Parathyroid adenoma (tissue), 2 donors: ENCODE measurements around the gene MIA2.
"Not testable (repeated sequence)": the region's sequence is repeated elsewhere in the genome, so short reads cannot be mapped to it uniquely, and the experiment has no call there.

Experiments used
- H2AFZ ChIP-seq: fragments of 300-600 bp; sonication (generic); one replicate; pipeline ENCODE4 v1.7.0; 2017; ENCODE audit warnings: antibody characterized with exemption, mild to moderate bottlenecking
- H3K27ac ChIP-seq: fragments of 300-600 bp; sonication (generic); one replicate; pipeline ENCODE4 v1.7.0; 2017
- H3K27me3 ChIP-seq: fragments of 300-600 bp; sonication (generic); one replicate; pipeline ENCODE4 v1.7.0; 2017; ENCODE audit warnings: low read length; ENCODE audit not compliant: control insufficient read depth, insufficient read depth
- H3K36me3 ChIP-seq: fragments of 300-600 bp; sonication (generic); one replicate; pipeline ENCODE4 v1.7.0; 2017; ENCODE audit warnings: low read length; ENCODE audit not compliant: control insufficient read depth, insufficient read depth
- H3K4me1 ChIP-seq: fragments of 300-600 bp; sonication (generic); one replicate; pipeline ENCODE4 v1.7.0; 2017; ENCODE audit warnings: control low read depth
- H3K4me2 ChIP-seq: fragments of 300-600 bp; sonication (generic); one replicate; pipeline ENCODE4 v1.7.0; 2017; ENCODE audit warnings: low read length
- H3K4me3 ChIP-seq: fragments of 300-600 bp; sonication (generic); one replicate; pipeline ENCODE4 v1.7.0; 2017; ENCODE audit warnings: low read depth, low read length
- H3K79me2 ChIP-seq: fragments of 300-600 bp; sonication (generic); one replicate; pipeline ENCODE4 v1.7.0; 2017; ENCODE audit warnings: control low read depth
- H3K9ac ChIP-seq: fragments of 300-600 bp; sonication (generic); one replicate; pipeline ENCODE4 v1.7.0; 2017; ENCODE audit warnings: mild to moderate bottlenecking
- H3K9me3 ChIP-seq: fragments of 300-600 bp; sonication (generic); one replicate; pipeline ENCODE4 v1.7.0; 2017; ENCODE audit warnings: low read length; ENCODE audit not compliant: control insufficient read depth
- CTCF ChIP-seq: fragments of 300-600 bp; sonication (generic); IDR thresholded peaks from one replicate; pipeline ENCODE4 v1.7.0; 2017; ENCODE audit warnings: antibody characterized with exemption, mild to moderate bottlenecking
- donor health status: primary hyperparathyroidism.

Gene MIA2

GRCh38 chr14:39319381-39319780, 85.7 kb downstream of the MIA2 start:
- no peaks in the 10 kb centered on the region for H3K79me2 ChIP-seq
- no peak overlapping the region for H2AFZ ChIP-seq
- no peak overlapping the region for H3K4me3 ChIP-seq
- H3K36me3 ChIP-seq = no peaks in the 10 kb centered on the region
- H3K27me3 ChIP-seq = no peaks in the 10 kb centered on the region
- H3K27ac ChIP-seq = no peak overlapping the region
- no peaks in the 10 kb centered on the region for H3K9me3 ChIP-seq
- no peaks in the 10 kb centered on the region for H3K4me1 ChIP-seq
- TF ChIP-seq CTCF = no peak
- no peak overlapping the region for H3K9ac ChIP-seq
- H3K4me2 ChIP-seq = no peak overlapping the region

DNA sequence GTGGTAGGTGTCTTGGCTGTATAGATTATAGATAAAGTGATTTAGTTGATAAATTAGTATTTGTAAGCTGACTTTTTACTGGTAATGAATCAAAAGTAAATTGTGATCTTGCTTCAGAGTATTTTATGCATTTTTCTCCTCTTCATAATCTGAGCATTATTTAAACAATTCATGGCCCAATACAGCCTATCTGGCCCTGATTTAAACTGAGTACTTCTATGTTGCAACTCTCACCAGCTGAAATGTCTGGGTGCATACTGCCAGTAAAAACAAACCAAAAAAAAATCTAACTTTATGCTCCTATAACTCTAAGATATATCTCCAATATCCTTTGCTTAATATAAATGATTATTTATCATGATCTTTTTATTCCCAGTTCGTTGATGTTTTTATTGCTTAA, 86.6 kb downstream of the MIA2 start:
- H3K4me2 ChIP-seq = no peak overlapping the region
- no peaks in the 10 kb centered on the region for H3K36me3 ChIP-seq
- H3K27ac ChIP-seq = no peak overlapping the region
- no peak for TF ChIP-seq CTCF
- no peaks in the 10 kb centered on the region for H3K9me3 ChIP-seq
- no peaks in the 10 kb centered on the region for H3K4me1 ChIP-seq
- H3K4me3 ChIP-seq = no peak overlapping the region
- H2AFZ ChIP-seq = no peak overlapping the region
- no peaks in the 10 kb centered on the region for H3K27me3 ChIP-seq
- H3K79me2 ChIP-seq = no peaks in the 10 kb centered on the region
- H3K9ac ChIP-seq = no peak overlapping the region

GRCh38 chr14:39322807-39323206, 89.1 kb downstream of the MIA2 start:
- Histone ChIP-seq H3K4me3 (no peak overlapping the region), H3K4me1 (no peaks in the 10 kb centered on the region), H3K27ac (no peak overlapping the region), H3K79me2 (peaks cover 4% of the 10 kb centered on the region), H3K9ac (no peak overlapping the region), H3K9me3 (no peaks in the 10 kb centered on the region), H3K36me3 (no peaks in the 10 kb centered on the region), H3K4me2 (no peak overlapping the region), H2AFZ (no peak overlapping the region), H3K27me3 (no peaks in the 10 kb centered on the region)
- no peak for TF ChIP-seq CTCF

- no peaks in the 10 kb centered on the region for H3K27me3 ChIP-seq
- no peak overlapping the region for H2AFZ ChIP-seq
- no peak overlapping the region for H3K9ac ChIP-seq
- H3K4me2 ChIP-seq = no peak overlapping the region
- H3K4me1 ChIP-seq = no peaks in the 10 kb centered on the region
- TF ChIP-seq CTCF = no peak
- H3K79me2 ChIP-seq = peaks cover 4% of the 10 kb centered on the region
- H3K36me3 ChIP-seq = no peaks in the 10 kb centered on the region
- no peak overlapping the region for H3K27ac ChIP-seq
- H3K9me3 ChIP-seq = no peaks in the 10 kb centered on the region
- H3K4me3 ChIP-seq = no peak overlapping the region
These were observed 90.4 kb downstream of the MIA2 start for GRCh38 chr14:39324097-39324496.

- TF ChIP-seq CTCF = no peak
- Histone ChIP-seq H3K4me1 (no peaks in the 10 kb centered on the region), H3K9me3 (no peaks in the 10 kb centered on the region), H3K79me2 (no peaks in the 10 kb centered on the region), H2AFZ (no peak overlapping the region), H3K9ac (no peak overlapping the region), H3K4me3 (no peak overlapping the region), H3K27ac (no peak overlapping the region), H3K4me2 (no peak overlapping the region), H3K36me3 (no peaks in the 10 kb centered on the region), H3K27me3 (no peaks in the 10 kb centered on the region)
These were observed 105.3 kb downstream of the MIA2 start for GRCh38 chr14:39339003-39339402.

DNA sequence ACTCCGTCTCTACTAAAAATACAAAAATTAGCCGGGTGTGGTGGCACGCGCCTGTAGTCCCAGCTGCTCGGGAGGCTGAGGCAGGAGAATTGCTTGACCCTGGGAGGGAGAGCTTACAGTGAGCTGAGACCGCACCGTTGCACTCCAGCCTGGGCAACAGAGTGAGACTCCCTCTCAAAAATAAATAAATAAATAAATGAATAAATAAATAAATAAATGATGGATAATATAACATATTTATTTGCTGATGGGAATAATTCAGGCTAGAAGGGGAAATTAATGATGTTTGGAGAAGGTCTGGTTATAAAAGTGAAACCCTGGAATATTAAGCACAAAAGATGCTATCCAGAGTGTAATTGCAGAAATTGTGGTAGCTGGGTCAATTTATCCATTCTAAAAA, 107.4 kb downstream of the MIA2 start:
- not testable (repeated sequence) for H3K79me2 ChIP-seq, H2AFZ ChIP-seq, H3K9ac ChIP-seq, H3K9me3 ChIP-seq, H3K27ac ChIP-seq, H3K4me2 ChIP-seq, H3K4me3 ChIP-seq, H3K36me3 ChIP-seq, H3K27me3 ChIP-seq, H3K4me1 ChIP-seq
